ENCODE data around the gene IFNB1. TPM values are rescaled to one million over a fixed set of nuclear protein-coding genes. Genes with fewer than 3 reads are reported as not detected.
A peak's percentile ranks its signal among the peaks of the same experiment; 100 is the strongest.

Gene IFNB1
- total RNA-seq, 1 experiment from 2014 or later, result not detected

GRCh38 chr9:21075484-21075883 lies 2.3 kb downstream of the IFNB1 start:
- Mint-ChIP-seq H3K4me3 (ENCODE audit: unreplicated experiment) (no peak overlapping the region), H3K9me3 (ENCODE audit: unreplicated experiment) (no peaks in the 10 kb centered on the region), H3K27ac (ENCODE audit: low read depth, unreplicated experiment) (no peak overlapping the region), H3K4me1 (ENCODE audit: insufficient read depth, unreplicated experiment) (no peaks in the 10 kb centered on the region), H3K36me3 (ENCODE audit: insufficient read depth, unreplicated experiment) (no peaks in the 10 kb centered on the region), H3K27me3 (ENCODE audit: insufficient read depth, unreplicated experiment) (no peaks in the 10 kb centered on the region)
- intact Hi-C loops (cut with micrococcal nuclease), result loop anchor here (10.0 kb wide), 1 partner anchor 91 kb away; no protein-coding TSS in a partner anchor
- no TSS peak for BruUV-seq (replicated peaks)
- no peak for DNase-seq (ENCODE audit: unreplicated experiment)
- POLR2A ChIA-PET, result no interaction called here
- CTCF ChIA-PET, result no interaction called here
- TF ChIP-seq, protein P1, sequence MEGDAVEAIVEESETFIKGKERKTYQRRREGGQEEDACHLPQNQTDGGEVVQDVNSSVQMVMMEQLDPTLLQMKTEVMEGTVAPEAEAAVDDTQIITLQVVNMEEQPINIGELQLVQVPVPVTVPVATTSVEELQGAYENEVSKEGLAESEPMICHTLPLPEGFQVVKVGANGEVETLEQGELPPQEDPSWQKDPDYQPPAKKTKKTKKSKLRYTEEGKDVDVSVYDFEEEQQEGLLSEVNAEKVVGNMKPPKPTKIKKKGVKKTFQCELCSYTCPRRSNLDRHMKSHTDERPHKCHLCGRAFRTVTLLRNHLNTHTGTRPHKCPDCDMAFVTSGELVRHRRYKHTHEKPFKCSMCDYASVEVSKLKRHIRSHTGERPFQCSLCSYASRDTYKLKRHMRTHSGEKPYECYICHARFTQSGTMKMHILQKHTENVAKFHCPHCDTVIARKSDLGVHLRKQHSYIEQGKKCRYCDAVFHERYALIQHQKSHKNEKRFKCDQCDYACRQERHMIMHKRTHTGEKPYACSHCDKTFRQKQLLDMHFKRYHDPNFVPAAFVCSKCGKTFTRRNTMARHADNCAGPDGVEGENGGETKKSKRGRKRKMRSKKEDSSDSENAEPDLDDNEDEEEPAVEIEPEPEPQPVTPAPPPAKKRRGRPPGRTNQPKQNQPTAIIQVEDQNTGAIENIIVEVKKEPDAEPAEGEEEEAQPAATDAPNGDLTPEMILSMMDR (IDR thresholded peaks at IDR 0.05; ENCODE audit: unreplicated experiment), result no peak

DNA sequence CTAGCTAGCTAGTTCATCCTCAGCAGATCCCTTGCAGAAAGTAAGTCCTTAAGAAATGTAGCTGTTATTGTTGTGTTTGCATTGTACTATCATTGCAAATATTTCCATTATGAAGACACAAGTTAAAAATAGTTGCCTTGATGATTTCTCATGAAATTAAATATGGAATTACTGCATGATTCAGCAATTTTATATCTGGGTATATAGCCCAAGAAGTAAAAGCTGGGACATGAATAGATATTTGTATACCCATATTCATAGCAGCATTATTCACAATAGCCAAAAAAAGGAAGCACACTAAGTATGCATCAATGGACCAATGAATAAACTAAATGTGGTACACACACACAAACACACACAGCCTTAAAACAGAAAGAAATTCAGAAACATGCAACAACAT lies 6.8 kb downstream of the IFNB1 start:
- H3K27ac Mint-ChIP-seq (ENCODE audit: low read depth, unreplicated experiment), result no peak overlapping the region
- CTCF ChIA-PET, result no interaction called here
- POLR2A ChIA-PET, result no interaction called here

DNA sequence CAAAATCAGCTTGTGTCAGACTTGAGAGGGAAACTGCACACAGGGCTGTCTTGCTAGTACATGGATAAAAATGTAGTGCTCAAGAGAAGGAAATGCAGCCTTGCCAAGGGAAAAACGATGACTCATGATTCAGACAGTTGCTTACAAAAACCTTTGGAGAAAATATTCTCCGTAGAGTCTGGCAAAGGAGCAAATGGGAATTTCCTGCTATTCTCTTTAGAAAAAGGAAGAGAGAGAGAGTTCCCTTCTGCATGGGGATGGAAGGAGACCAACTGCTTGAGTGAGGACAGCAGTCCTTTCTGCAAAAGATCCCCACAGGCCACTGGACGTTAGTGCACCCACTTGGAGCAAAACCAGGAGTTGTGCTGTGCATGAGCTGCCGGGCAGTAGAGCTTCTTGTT lies 7.6 kb downstream of the IFNB1 start:
- Mint-ChIP-seq H3K9me3 (ENCODE audit: unreplicated experiment) (no peaks in the 10 kb centered on the region), H3K4me3 (ENCODE audit: unreplicated experiment) (no peak overlapping the region), H3K4me1 (ENCODE audit: insufficient read depth, unreplicated experiment) (no peaks in the 10 kb centered on the region), H3K27ac (ENCODE audit: low read depth, unreplicated experiment) (no peak overlapping the region), H3K27me3 (ENCODE audit: insufficient read depth, unreplicated experiment) (no peaks in the 10 kb centered on the region), H3K36me3 (ENCODE audit: insufficient read depth, unreplicated experiment) (no peaks in the 10 kb centered on the region)
- peak; percentile 65 for DNase-seq (ENCODE audit: unreplicated experiment)
- intact Hi-C loops (cut with micrococcal nuclease), result loop anchor here (10.0 kb wide), 1 partner anchor 85 kb away; no protein-coding TSS in a partner anchor
- CTCF ChIA-PET, result no interaction called here
- TF ChIP-seq, protein P1 (IDR thresholded peaks at IDR 0.05; ENCODE audit: unreplicated experiment), result peak; percentile 21
- no TSS peak for BruUV-seq (replicated peaks)
- POLR2A ChIA-PET, result no interaction called here

More for the DNA sequence above, 6.8 kb downstream of the IFNB1 start:
- Mint-ChIP-seq H3K4me1 (ENCODE audit: insufficient read depth, unreplicated experiment) (no peaks in the 10 kb centered on the region), H3K36me3 (ENCODE audit: insufficient read depth, unreplicated experiment) (no peaks in the 10 kb centered on the region), H3K27me3 (ENCODE audit: insufficient read depth, unreplicated experiment) (no peaks in the 10 kb centered on the region), H3K9me3 (ENCODE audit: unreplicated experiment) (no peaks in the 10 kb centered on the region), H3K4me3 (ENCODE audit: unreplicated experiment) (no peak overlapping the region)
- no TSS peak for BruUV-seq (replicated peaks)
- no peak for DNase-seq (ENCODE audit: unreplicated experiment)
- TF ChIP-seq, protein P1 (IDR thresholded peaks at IDR 0.05; ENCODE audit: unreplicated experiment), result no peak
- intact Hi-C loops (cut with micrococcal nuclease), result loop anchor here (10.0 kb wide), 1 partner anchor 86 kb away; no protein-coding TSS in a partner anchor

GRCh38 chr9:21060919-21061561 lies 16.7 kb downstream of the IFNB1 start:
- intact Hi-C loops (cut with micrococcal nuclease), result no loop called here
- no peak for DNase-seq (ENCODE audit: unreplicated experiment)
- BruUV-seq (replicated peaks), result no TSS peak
- H3K9me3 Mint-ChIP-seq (ENCODE audit: unreplicated experiment), result no peaks in the 10 kb centered on the region
- H3K4me1 Mint-ChIP-seq (ENCODE audit: insufficient read depth, unreplicated experiment), result no peaks in the 10 kb centered on the region
- CTCF ChIA-PET, result interaction anchor here (1.0 kb wide), 1 partner anchor 17 kb away, joined by 3 read pairs; no protein-coding TSS in a partner anchor
- H3K27ac Mint-ChIP-seq (ENCODE audit: low read depth, unreplicated experiment), result no peak overlapping the region
- H3K27me3 Mint-ChIP-seq (ENCODE audit: insufficient read depth, unreplicated experiment), result no peaks in the 10 kb centered on the region
- TF ChIP-seq, protein P1 (IDR thresholded peaks at IDR 0.05; ENCODE audit: unreplicated experiment), result no peak
- no peaks in the 10 kb centered on the region for H3K36me3 Mint-ChIP-seq (ENCODE audit: insufficient read depth, unreplicated experiment)
- H3K4me3 Mint-ChIP-seq (ENCODE audit: unreplicated experiment), result no peak overlapping the region
- POLR2A ChIA-PET, result interaction anchor here (0.6 kb wide), 1 partner anchor 436 kb away, joined by 3 read pairs; no protein-coding TSS in a partner anchor
